GM12878 (cell line): ENCODE data around the gene KCNA5. TPM values are rescaled to one million over a fixed set of nuclear protein-coding genes. Genes with fewer than 3 reads are reported as not detected.

Experiments
- CUX1 ChIP-seq: IDR thresholded peaks from 2 replicates; pipeline ENCODE4 v1.6.1; 2012; ENCODE audit warnings: improper control_type of control experiment, low read depth, low read length; ENCODE audit not compliant: insufficient replicate concordance
- EED ChIP-seq: sonication (generic); IDR thresholded peaks from 2 replicates; pipeline ENCODE4 v1.6.1; 2016; ENCODE audit warnings: antibody characterized with exemption, low read depth
- MEF2A ChIP-seq: IDR thresholded peaks from 2 replicates; pipeline ENCODE4 v1.6.1; 2011; ENCODE audit warnings: low read depth, mild to moderate bottlenecking, low read length, moderate library complexity; ENCODE audit not compliant: insufficient read depth
- NFYB ChIP-seq: IDR thresholded peaks from 2 replicates; pipeline ENCODE4 v1.6.1; 2011; ENCODE audit warnings: low read depth, mild to moderate bottlenecking, low read length, improper control_type of control experiment, moderate library complexity; ENCODE audit not compliant: insufficient read depth
- RUNX3 ChIP-seq: IDR thresholded peaks from 2 replicates; pipeline ENCODE4 v1.6.1; 2012; ENCODE audit warnings: low read length, inconsistent platforms
- SKIL ChIP-seq: fragments of 450-650 bp; IDR thresholded peaks from 2 replicates; pipeline ENCODE4 v1.6.1; 2017; ENCODE audit warnings: mild to moderate bottlenecking, low read depth, inconsistent platforms; ENCODE audit not compliant: poor library complexity, severe bottlenecking
- SPI1 ChIP-seq: IDR thresholded peaks from 2 replicates; pipeline ENCODE4 v1.6.1; 2011; ENCODE audit warnings: low read depth, mild to moderate bottlenecking, low read length, moderate library complexity, borderline replicate concordance; ENCODE audit not compliant: insufficient read depth
- polyA plus RNA-seq, 11 experiments: library from polyadenylated mRNA; depleted of rRNA in 4 of 11; unstranded in 6 of 11; stranded (reverse) in 5 of 11; fragments of >200 nt; fragmentation: Nextera tagmentation in 4 of 11; fragmentation: Illumina TruSeq in 1 of 11; extraction: Ambion mirVana in 4 of 11; extraction: Trizol in 1 of 11; gene quantifications; 1 replicate in 1 of 11; 2 replicates in 10 of 11; pipeline versions ENCODE4 v1.2.1 to v1.2.3, GENCODE V29; 2011 to 2016; ENCODE audit warnings: inconsistent platforms in 2 of 11, missing spikeins in 2 of 11, low read depth in 1 of 11
- total RNA-seq, 4 experiments: library from RNA; depleted of rRNA in 3 of 4; stranded (reverse); fragments of >200 nt in 3 of 4; fragmentation: Illumina TruSeq in 1 of 4; extraction: Trizol in 1 of 4; gene quantifications; 2 replicates each; pipeline versions ENCODE4 v1.2.1 to v1.2.3, GENCODE V29; 2013 to 2021

Gene KCNA5
- total and polyA plus RNA-seq, 10 of the 15 experiments (the other 5 are each of a cell fraction or from before 2014, with no cell fraction given) = 0.11 to 0.56 (median 0.19) TPM; not detected in 4

- peak; percentile 81 for TF ChIP-seq EED
- no peak for TF ChIP-seq NFYB
- TF ChIP-seq MEF2A = peak; percentile 65; the same call in 1 of the 2 replicates
- peak; percentile 92 for TF ChIP-seq SPI1
- TF ChIP-seq CUX1 = no peak
- peak; percentile 87 for TF ChIP-seq RUNX3
- no peak for TF ChIP-seq SKIL
Measured at GRCh38 chr12:5051913-5052312, 8.2 kb downstream of the KCNA5 start (continued).
